Raji (cell line): ENCODE data around the gene TRIP13.

Experiments used
- POLR2A ChIP-seq: IDR thresholded peaks from 2 replicates; pipeline ENCODE4 v1.6.1; 2011; ENCODE audit warnings: low read depth, low read length, control low read depth; ENCODE audit not compliant: insufficient read depth

The TRIP13 gene

GRCh38 chr5:909994-910768 lies 17.5 kb downstream of the TRIP13 start:
- TF ChIP-seq POLR2A, result no peak

- no peak for TF ChIP-seq POLR2A
These were observed 18.1 kb downstream of the TRIP13 start for GRCh38 chr5:910769-911160.

- TF ChIP-seq POLR2A, result no peak
These were observed 18.9 kb downstream of the TRIP13 start for GRCh38 chr5:911601-912000.

- TF ChIP-seq POLR2A, result no peak
These were observed 19.8 kb downstream of the TRIP13 start for GRCh38 chr5:912280-913091.

GRCh38 chr5:914174-914573 lies 21.5 kb downstream of the TRIP13 start:
- TF ChIP-seq POLR2A, result no peak

GRCh38 chr5:914612-915011 lies 21.9 kb downstream of the TRIP13 start:
- TF ChIP-seq POLR2A, result no peak

- TF ChIP-seq POLR2A, result no peak
These were observed 23.3 kb downstream of the TRIP13 start for GRCh38 chr5:915946-916345.

- no peak for TF ChIP-seq POLR2A
These were observed 24.0 kb downstream of the TRIP13 start for GRCh38 chr5:916441-917293.

GRCh38 chr5:919356-920000 lies 26.8 kb downstream of the TRIP13 start:
- TF ChIP-seq POLR2A, result no peak

GRCh38 chr5:920321-920720 lies 27.6 kb downstream of the TRIP13 start:
- TF ChIP-seq POLR2A, result no peak

- no peak for TF ChIP-seq POLR2A
These were observed 29.1 kb downstream of the TRIP13 start for GRCh38 chr5:921456-922435.

GRCh38 chr5:922436-923280 lies 30.0 kb downstream of the TRIP13 start:
- TF ChIP-seq POLR2A, result no peak
